ENCODE results near the gene SMARCA2.

DNA sequence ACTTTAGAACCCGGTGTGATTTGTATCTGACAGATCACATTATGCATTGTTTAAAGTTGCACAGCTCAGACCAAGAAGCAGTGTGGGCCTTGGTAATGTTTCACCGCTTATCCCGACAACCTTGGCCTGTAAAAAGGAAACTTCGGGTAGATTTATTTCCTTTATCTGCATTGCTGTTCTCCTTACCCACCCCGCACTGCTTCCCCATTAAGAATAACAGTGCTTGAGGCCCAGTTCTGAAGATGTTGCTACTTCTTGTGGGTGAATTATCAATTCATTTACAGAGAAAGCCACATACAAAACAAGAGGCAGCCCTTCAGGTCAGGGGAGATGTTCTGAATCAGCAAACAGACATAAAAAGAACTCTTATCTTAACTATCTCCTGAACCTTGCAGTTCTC, 8.4 kb downstream of the SMARCA2 start:
- TF ChIP-seq, protein P1, sequence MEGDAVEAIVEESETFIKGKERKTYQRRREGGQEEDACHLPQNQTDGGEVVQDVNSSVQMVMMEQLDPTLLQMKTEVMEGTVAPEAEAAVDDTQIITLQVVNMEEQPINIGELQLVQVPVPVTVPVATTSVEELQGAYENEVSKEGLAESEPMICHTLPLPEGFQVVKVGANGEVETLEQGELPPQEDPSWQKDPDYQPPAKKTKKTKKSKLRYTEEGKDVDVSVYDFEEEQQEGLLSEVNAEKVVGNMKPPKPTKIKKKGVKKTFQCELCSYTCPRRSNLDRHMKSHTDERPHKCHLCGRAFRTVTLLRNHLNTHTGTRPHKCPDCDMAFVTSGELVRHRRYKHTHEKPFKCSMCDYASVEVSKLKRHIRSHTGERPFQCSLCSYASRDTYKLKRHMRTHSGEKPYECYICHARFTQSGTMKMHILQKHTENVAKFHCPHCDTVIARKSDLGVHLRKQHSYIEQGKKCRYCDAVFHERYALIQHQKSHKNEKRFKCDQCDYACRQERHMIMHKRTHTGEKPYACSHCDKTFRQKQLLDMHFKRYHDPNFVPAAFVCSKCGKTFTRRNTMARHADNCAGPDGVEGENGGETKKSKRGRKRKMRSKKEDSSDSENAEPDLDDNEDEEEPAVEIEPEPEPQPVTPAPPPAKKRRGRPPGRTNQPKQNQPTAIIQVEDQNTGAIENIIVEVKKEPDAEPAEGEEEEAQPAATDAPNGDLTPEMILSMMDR (conservative IDR thresholded peaks at IDR 0.05; ENCODE audit: low read depth, low read length) = no peak
- TF ChIP-seq EZH2phosphoT487 (IDR thresholded peaks at IDR 0.05; ENCODE audit: borderline replicate concordance, low read length) = no peak

Measured in PC-3 (cell line).